Measurements from ENCODE around the gene KCTD8. TPM values are rescaled to one million over a fixed set of nuclear protein-coding genes. Genes with fewer than 3 reads are reported as not detected.

KCTD8 gene
- total RNA-seq, 1 donor from 2014 or later, result 0.85 TPM

GRCh38 chr4:44320833-44321232 lies 127.8 kb downstream of the KCTD8 start:
- TF ChIP-seq CTCF (conservative IDR thresholded peaks at IDR 0.05), result no peak
- Mint-ChIP-seq H3K36me3 (no peaks in the 10 kb centered on the region), H3K27me3 (peaks cover 3% of the 10 kb centered on the region), H3K9me3 (no peaks in the 10 kb centered on the region), H3K4me3 (no peak overlapping the region), H3K4me1 (ENCODE audit: unreplicated experiment) (no peaks in the 10 kb centered on the region), H3K27ac (no peak overlapping the region)
- no peak for DNase-seq (ENCODE audit: extremely low spot score, unreplicated experiment)

GRCh38 chr4:44319129-44319528 lies 129.5 kb downstream of the KCTD8 start:
- no peaks in the 10 kb centered on the region for H3K9me3 Mint-ChIP-seq

GRCh38 chr4:44313702-44314101 lies 134.9 kb downstream of the KCTD8 start:
- Mint-ChIP-seq H3K36me3 (no peaks in the 10 kb centered on the region), H3K4me1 (ENCODE audit: unreplicated experiment) (no peaks in the 10 kb centered on the region), H3K4me3 (no peak overlapping the region), H3K27ac (no peak overlapping the region), H3K27me3 (no peaks in the 10 kb centered on the region), H3K9me3 (no peaks in the 10 kb centered on the region)
- TF ChIP-seq CTCF (conservative IDR thresholded peaks at IDR 0.05), result no peak
- no peak for DNase-seq (ENCODE audit: extremely low spot score, unreplicated experiment)

More at GRCh38 chr4:44319129-44319528, 129.5 kb downstream of the KCTD8 start:
- H3K27me3 Mint-ChIP-seq, result peaks cover 3% of the 10 kb centered on the region
- no peak overlapping the region for H3K4me3 Mint-ChIP-seq
- no peaks in the 10 kb centered on the region for H3K4me1 Mint-ChIP-seq (ENCODE audit: unreplicated experiment)
- no peaks in the 10 kb centered on the region for H3K36me3 Mint-ChIP-seq
- no peak for DNase-seq (ENCODE audit: extremely low spot score, unreplicated experiment)
- no peak for TF ChIP-seq CTCF (conservative IDR thresholded peaks at IDR 0.05)
- H3K27ac Mint-ChIP-seq, result no peak overlapping the region

GRCh38 chr4:44287505-44287904 lies 161.1 kb downstream of the KCTD8 start:
- Mint-ChIP-seq H3K4me3 (no peak overlapping the region), H3K4me1 (ENCODE audit: unreplicated experiment) (no peaks in the 10 kb centered on the region), H3K27ac (no peak overlapping the region), H3K36me3 (no peaks in the 10 kb centered on the region), H3K27me3 (no peaks in the 10 kb centered on the region), H3K9me3 (no peaks in the 10 kb centered on the region)
- TF ChIP-seq CTCF (conservative IDR thresholded peaks at IDR 0.05), result no peak
- no peak for DNase-seq (ENCODE audit: extremely low spot score, unreplicated experiment)

GRCh38 chr4:44279469-44279868 lies 169.1 kb downstream of the KCTD8 start:
- H3K27me3 Mint-ChIP-seq, result no peaks in the 10 kb centered on the region
- H3K36me3 Mint-ChIP-seq, result no peaks in the 10 kb centered on the region
- no peaks in the 10 kb centered on the region for H3K9me3 Mint-ChIP-seq
- DNase-seq (ENCODE audit: extremely low spot score, unreplicated experiment), result no peak
- H3K4me1 Mint-ChIP-seq (ENCODE audit: unreplicated experiment), result no peaks in the 10 kb centered on the region
- H3K27ac Mint-ChIP-seq, result no peak overlapping the region
- H3K4me3 Mint-ChIP-seq, result no peak overlapping the region
- no peak for TF ChIP-seq CTCF (conservative IDR thresholded peaks at IDR 0.05)

- Mint-ChIP-seq H3K27ac (no peak overlapping the region), H3K27me3 (no peaks in the 10 kb centered on the region), H3K4me3 (no peak overlapping the region), H3K4me1 (ENCODE audit: unreplicated experiment) (no peaks in the 10 kb centered on the region), H3K36me3 (no peaks in the 10 kb centered on the region), H3K9me3 (no peaks in the 10 kb centered on the region)
- no peak for TF ChIP-seq CTCF (conservative IDR thresholded peaks at IDR 0.05)
- no peak for DNase-seq (ENCODE audit: extremely low spot score, unreplicated experiment)
Observed at GRCh38 chr4:44279066-44279465, 169.5 kb downstream of the KCTD8 start.

Data from type B pancreatic cell (in vitro differentiated cells).